ENCODE data around the gene CDH4. TPM values are rescaled to one million over a fixed set of nuclear protein-coding genes. Genes with fewer than 3 reads are reported as not detected.

Gene CDH4
- total and polyA plus RNA-seq, 2 of the 13 experiments (the other 11 are each of a cell fraction or from before 2014, with no cell fraction given), result not detected

DNA sequence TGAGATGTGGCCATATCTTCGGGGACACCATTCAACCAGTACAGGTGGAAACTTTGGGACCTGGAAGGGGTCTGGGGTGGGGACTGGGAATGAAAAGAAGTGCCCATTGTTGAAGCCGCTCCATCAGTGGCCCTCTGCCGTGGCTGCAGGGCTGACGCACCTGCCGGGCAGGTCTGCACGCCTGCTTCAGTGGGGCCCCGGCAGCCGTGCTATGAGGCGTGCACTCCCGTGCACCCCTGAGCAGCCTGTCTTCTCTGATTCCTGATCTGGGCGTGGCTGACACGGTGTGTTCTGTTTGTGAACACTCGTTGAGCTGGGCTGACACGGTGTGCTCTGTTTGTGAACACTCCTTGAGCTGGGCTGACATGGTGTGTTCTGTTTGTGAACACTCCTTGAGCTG lies 657.8 kb downstream of the CDH4 start:
- no peak for TF ChIP-seq SRY (CRISPR knock-in tag; IDR thresholded peaks at IDR 0.05)
- no peak for TF ChIP-seq MIXL1 (CRISPR knock-in tag; IDR thresholded peaks at IDR 0.05)
- no peak for TF ChIP-seq YY1 (IDR thresholded peaks at IDR 0.05; ENCODE audit: insufficient read depth, insufficient replicate concordance, low read depth, low read length)
- TF ChIP-seq HOXA7 (CRISPR knock-in tag; IDR thresholded peaks at IDR 0.05), result no peak
- no peak for TF ChIP-seq ZNF256 (CRISPR knock-in tag; conservative IDR thresholded peaks at IDR 0.05)
- no peak for TF ChIP-seq ZBTB8A (CRISPR knock-in tag; IDR thresholded peaks at IDR 0.05; ENCODE audit: borderline replicate concordance, low read depth)
- TF ChIP-seq AGO2 (optimal IDR thresholded peaks at IDR 0.05; ENCODE audit: low read depth, low read length), result no peak
- no peak for TF ChIP-seq TRIM24 (CRISPR knock-in tag; IDR thresholded peaks at IDR 0.05)
- no peak for TF ChIP-seq ZNF367 (CRISPR knock-in tag; IDR thresholded peaks at IDR 0.05; ENCODE audit: borderline replicate concordance)
- TF ChIP-seq ASH2L (IDR thresholded peaks at IDR 0.05; ENCODE audit: insufficient read length, low read depth, low read length), result no peak
- WGBS (ENCODE audit: low lambda C conversion rate), result 44% methylated on average over 14 of the region's 14 CpGs
- Histone ChIP-seq H4K20me1 (ENCODE audit: insufficient read depth, low read length) (no peaks in the 10 kb centered on the region), H3K4me1 (ENCODE audit: insufficient read depth, low read length) (no peaks in the 10 kb centered on the region), H3K4me3 (replicated peaks in 1 of 3; ENCODE audit: insufficient read depth in 1 of 3, low read depth in 2 of 3, low read length in 3 of 3) (no peak overlapping the region), H3K9ac (ENCODE audit: insufficient read depth, low read depth, low read length) (no peak overlapping the region), H3K27me3 (ENCODE audit: control insufficient read depth in 1 of 2, insufficient read depth in 2 of 2, low read length in 2 of 2) (peaks cover 28 to 82% of the 10 kb centered on the region in 2 experiments), H3K79me2 (ENCODE audit: insufficient read depth, low read length) (no peaks in the 10 kb centered on the region), H2AFZ (ENCODE audit: low read length) (no peak overlapping the region), H3K36me3 (replicated peaks in 1 of 2; ENCODE audit: control insufficient read depth in 1 of 2, insufficient read depth in 2 of 2, low read length in 2 of 2) (no peaks in the 10 kb centered on the region), H3K9me3 (ENCODE audit: low read length) (no peaks in the 10 kb centered on the region), H3K27ac (ENCODE audit: extremely low read length, insufficient read depth, low read length) (no peak overlapping the region), H3K4me2 (ENCODE audit: low read depth, low read length) (no peak overlapping the region)
- FAIRE-seq (no peak), DNase-seq (ENCODE audit: low spot score) (no peak), ATAC-seq (no peak)
- intact Hi-C loops (cut with micrococcal nuclease; ENCODE audit: unreplicated experiment), result no loop called here
- in situ Hi-C loops (cut with HindIII; ENCODE audit: extremely low pct_ligation_motif_present, low pct_unique_long_range_greater_than_20kb), result no loop called here
- no TSS peak for BruUV-seq (replicated peaks)
- CTCF ChIA-PET (ENCODE audit: low intra/inter-chr PET ratio, low total read pairs), result no interaction called here
- POLR2A ChIA-PET, result no interaction called here

DNA sequence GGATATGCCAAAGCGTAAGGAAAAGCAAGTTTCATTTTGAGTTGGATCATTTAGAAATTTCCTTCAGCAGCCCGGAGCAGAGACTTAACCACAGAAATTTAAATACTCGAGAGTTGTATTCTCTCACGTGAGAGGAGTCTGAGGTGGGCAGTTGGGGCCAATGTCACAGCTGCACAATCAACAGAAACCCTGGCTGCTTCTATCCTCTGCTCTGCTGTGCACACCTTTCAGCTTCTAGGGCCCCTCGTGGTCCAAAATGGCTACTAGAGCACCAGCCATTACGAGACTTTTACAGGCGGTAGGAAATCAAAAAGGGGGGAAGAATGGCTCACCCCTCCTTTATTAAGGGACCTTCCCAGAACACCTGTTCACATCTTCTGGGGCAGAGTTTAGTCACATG lies 659.8 kb downstream of the CDH4 start:
- FAIRE-seq, result no peak
- ATAC-seq, result no peak
- no peaks in the 10 kb centered on the region for H4K20me1 ChIP-seq (ENCODE audit: insufficient read depth, low read length)
- no peak overlapping the region for H2AFZ ChIP-seq (ENCODE audit: low read length)
- BruUV-seq (replicated peaks), result no TSS peak
- ChIA-PET POLR2A (no interaction called here), CTCF (ENCODE audit: low intra/inter-chr PET ratio, low total read pairs) (no interaction called here)
- intact Hi-C loops (cut with micrococcal nuclease; ENCODE audit: unreplicated experiment), result no loop called here
- no peaks in the 10 kb centered on the region for H3K79me2 ChIP-seq (ENCODE audit: insufficient read depth, low read length)
- DNase-seq (ENCODE audit: low spot score), result no peak
- H3K27me3 ChIP-seq (ENCODE audit: control insufficient read depth in 1 of 2, insufficient read depth in 2 of 2, low read length in 2 of 2), result peaks cover 32 to 80% of the 10 kb centered on the region in 2 experiments
- no peaks in the 10 kb centered on the region for H3K4me1 ChIP-seq (ENCODE audit: insufficient read depth, low read length)
- 15% methylated on average over 7 of the region's 7 CpGs for WGBS (ENCODE audit: low lambda C conversion rate)
- in situ Hi-C loops (cut with HindIII; ENCODE audit: extremely low pct_ligation_motif_present, low pct_unique_long_range_greater_than_20kb), result no loop called here
- H3K9me3 ChIP-seq (ENCODE audit: low read length), result no peaks in the 10 kb centered on the region
- H3K27ac ChIP-seq (ENCODE audit: extremely low read length, insufficient read depth, low read length), result no peak overlapping the region
- no peak overlapping the region for H3K9ac ChIP-seq (ENCODE audit: insufficient read depth, low read depth, low read length)
- no peak overlapping the region for H3K4me2 ChIP-seq (ENCODE audit: low read depth, low read length)
- H3K36me3 ChIP-seq (replicated peaks in 1 of 2; ENCODE audit: control insufficient read depth in 1 of 2, insufficient read depth in 2 of 2, low read length in 2 of 2), result no peaks in the 10 kb centered on the region
- no peak overlapping the region for H3K4me3 ChIP-seq (replicated peaks in 1 of 3; ENCODE audit: insufficient read depth in 1 of 3, low read depth in 2 of 3, low read length in 3 of 3)
- TF ChIP-seq TBX2 (CRISPR knock-in tag; IDR thresholded peaks at IDR 0.05; ENCODE audit: borderline replicate concordance) (no peak), ZNF777 (CRISPR knock-in tag; IDR thresholded peaks at IDR 0.05) (no peak), ZNF816 (CRISPR knock-in tag; IDR thresholded peaks at IDR 0.05; ENCODE audit: borderline replicate concordance) (no peak), FOSL2 (CRISPR knock-in tag; IDR thresholded peaks at IDR 0.05) (no peak), SPEN (CRISPR knock-in tag; IDR thresholded peaks at IDR 0.05; ENCODE audit: low read depth) (no peak), SRF (IDR thresholded peaks at IDR 0.05; ENCODE audit: low read depth, low read length) (no peak), ZNF225 (CRISPR knock-in tag; IDR thresholded peaks at IDR 0.05) (no peak), ZNF772 (CRISPR knock-in tag; IDR thresholded peaks at IDR 0.05) (no peak)
- TF ChIP-seq, protein P1, sequence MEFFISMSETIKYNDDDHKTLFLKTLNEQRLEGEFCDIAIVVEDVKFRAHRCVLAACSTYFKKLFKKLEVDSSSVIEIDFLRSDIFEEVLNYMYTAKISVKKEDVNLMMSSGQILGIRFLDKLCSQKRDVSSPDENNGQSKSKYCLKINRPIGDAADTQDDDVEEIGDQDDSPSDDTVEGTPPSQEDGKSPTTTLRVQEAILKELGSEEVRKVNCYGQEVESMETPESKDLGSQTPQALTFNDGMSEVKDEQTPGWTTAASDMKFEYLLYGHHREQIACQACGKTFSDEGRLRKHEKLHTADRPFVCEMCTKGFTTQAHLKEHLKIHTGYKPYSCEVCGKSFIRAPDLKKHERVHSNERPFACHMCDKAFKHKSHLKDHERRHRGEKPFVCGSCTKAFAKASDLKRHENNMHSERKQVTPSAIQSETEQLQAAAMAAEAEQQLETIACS (CRISPR knock-in tag; IDR thresholded peaks at IDR 0.05), result no peak
- TF ChIP-seq, protein P2, sequence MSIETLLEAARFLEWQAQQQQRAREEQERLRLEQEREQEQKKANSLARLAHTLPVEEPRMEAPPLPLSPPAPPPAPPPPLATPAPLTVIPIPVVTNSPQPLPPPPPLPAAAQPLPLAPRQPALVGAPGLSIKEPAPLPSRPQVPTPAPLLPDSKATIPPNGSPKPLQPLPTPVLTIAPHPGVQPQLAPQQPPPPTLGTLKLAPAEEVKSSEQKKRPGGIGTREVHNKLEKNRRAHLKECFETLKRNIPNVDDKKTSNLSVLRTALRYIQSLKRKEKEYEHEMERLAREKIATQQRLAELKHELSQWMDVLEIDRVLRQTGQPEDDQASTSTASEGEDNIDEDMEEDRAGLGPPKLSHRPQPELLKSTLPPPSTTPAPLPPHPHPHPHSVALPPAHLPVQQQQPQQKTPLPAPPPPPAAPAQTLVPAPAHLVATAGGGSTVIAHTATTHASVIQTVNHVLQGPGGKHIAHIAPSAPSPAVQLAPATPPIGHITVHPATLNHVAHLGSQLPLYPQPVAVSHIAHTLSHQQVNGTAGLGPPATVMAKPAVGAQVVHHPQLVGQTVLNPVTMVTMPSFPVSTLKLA (IDR thresholded peaks at IDR 0.05), result no peak

Measured in HepG2 (cell line).